Choroid plexus epithelial cell (primary cell): ENCODE measurements around the gene MAP4K4.
"Not testable (repeated sequence)": the region's sequence is repeated elsewhere in the genome, so short reads cannot be mapped to it uniquely, and the experiment has no call there.

Experiments
- DNase-seq: peaks from one replicate; pipeline ENCODE4 v3.0.0-alpha.2; 2010; ENCODE audit warnings: low read depth
- H3K4me3 ChIP-seq: 2 replicates; pipeline ENCODE4 v1.5.1; 2011; ENCODE audit warnings: low read depth, mild to moderate bottlenecking, control low read depth, low read length, moderate library complexity
- TF ChIP-seq, protein P1 (sequence below): conservative IDR thresholded peaks from 2 replicates; pipeline ENCODE4 v1.5.1; 2011; ENCODE audit warnings: low read depth, mild to moderate bottlenecking, control low read depth, inconsistent platforms, low read length, moderate library complexity

Gene MAP4K4

DNA sequence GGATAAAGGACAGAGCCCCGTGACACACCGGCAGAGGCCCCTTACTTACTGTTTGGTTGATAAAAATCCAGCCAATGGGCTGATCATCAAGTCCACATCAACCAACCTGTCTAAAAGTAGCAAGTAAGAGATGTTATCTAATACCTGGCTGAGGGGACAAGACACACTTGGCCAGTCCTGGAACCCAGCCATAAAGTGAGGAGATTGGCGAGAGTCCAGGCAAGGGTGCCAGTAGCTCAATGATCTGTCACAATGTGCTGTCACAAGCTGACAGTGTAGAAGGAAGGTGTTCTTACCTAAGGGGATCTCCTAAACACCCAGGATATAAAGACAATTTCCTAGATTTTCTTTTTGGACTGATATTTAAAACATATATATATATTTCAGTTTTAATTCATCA, 232.5 kb downstream of the MAP4K4 start:
- H3K4me3 ChIP-seq = no peak overlapping the region
- DNase-seq = no peak
- TF ChIP-seq, protein P1, sequence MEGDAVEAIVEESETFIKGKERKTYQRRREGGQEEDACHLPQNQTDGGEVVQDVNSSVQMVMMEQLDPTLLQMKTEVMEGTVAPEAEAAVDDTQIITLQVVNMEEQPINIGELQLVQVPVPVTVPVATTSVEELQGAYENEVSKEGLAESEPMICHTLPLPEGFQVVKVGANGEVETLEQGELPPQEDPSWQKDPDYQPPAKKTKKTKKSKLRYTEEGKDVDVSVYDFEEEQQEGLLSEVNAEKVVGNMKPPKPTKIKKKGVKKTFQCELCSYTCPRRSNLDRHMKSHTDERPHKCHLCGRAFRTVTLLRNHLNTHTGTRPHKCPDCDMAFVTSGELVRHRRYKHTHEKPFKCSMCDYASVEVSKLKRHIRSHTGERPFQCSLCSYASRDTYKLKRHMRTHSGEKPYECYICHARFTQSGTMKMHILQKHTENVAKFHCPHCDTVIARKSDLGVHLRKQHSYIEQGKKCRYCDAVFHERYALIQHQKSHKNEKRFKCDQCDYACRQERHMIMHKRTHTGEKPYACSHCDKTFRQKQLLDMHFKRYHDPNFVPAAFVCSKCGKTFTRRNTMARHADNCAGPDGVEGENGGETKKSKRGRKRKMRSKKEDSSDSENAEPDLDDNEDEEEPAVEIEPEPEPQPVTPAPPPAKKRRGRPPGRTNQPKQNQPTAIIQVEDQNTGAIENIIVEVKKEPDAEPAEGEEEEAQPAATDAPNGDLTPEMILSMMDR = no peak

DNA sequence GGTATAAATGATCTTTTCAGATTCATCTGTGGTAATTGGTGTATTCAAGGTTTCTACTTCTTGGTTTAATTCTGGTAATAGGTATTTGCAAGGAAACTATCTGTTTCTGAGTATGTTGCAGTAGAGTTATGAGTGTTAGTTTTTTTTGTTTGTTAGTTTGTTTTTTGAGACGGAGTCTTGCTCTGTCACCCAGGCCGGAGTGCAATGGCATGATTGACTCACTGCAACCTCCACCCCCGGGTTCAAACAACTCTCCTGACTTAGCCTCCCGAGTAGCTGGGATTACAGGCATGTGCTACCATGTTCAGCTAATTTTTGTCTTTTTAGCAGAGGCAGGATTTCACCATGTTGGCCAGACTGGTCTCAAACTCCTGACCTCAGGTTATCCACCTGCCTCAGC, 233.3 kb downstream of the MAP4K4 start:
- no peak overlapping the region for H3K4me3 ChIP-seq
- TF ChIP-seq, protein P1 = no peak
- DNase-seq = no peak

DNA sequence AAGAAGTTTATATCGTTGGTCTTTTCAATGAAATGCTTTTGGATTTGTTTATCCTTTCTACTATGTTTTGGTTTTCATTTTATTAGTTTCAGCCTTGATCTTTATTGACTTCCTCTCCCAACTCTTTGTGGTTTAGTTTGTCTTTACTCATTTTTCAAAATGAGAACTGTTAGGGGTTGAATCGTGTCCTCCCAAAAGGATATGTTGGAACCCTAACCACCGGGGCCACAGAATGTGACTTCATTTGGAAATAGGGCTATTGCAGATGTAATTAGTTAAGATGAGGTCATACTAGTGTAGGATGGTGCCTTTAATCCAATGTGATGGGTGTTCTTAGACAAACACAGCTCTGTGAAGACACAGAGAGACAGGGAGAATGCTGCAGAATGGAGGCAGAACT, 233.9 kb downstream of the MAP4K4 start:
- no peak for DNase-seq
- TF ChIP-seq, protein P1 = no peak
- H3K4me3 ChIP-seq = no peak overlapping the region

DNA sequence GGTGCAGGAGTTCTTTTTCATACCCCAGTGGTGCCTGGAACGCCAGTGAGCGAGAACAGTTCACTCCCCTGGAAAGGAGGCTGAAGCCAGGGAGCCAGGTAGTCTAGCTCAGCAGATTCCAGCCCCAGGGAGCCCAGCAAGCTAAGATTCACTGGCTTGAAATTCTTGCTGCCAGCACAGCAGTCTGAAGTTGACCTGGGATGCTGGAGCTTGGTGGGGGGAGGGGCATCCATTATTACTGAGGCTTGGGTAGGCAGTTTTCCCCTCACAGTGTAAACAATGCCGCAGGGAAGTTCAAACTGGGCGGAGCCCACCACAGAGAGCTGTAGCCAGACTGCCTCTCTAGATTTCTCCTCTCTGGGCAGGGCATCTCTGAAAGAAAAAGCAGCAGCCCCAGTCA, 238.3 kb downstream of the MAP4K4 start:
- not testable (repeated sequence) for H3K4me3 ChIP-seq, DNase-seq

DNA sequence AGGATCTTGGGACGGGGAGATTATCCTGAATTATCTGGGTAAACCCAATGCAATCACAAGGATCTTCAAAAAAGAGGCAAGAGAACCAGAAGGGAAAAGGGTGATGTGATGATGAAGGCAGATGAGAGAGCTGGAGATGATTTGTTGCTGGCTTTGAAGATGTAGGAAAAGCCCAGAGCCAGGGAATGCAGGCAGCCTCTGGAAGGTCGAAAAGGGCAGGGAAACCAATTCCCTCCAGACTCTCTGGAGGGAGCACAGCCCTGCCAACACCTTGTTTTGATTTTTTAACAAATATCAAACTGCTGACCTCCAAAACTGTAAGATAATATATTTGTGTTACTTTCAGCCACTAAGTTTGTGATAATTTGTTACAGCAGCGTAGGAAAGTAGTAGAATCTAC, 245.3 kb downstream of the MAP4K4 start:
- TF ChIP-seq, protein P1 = no peak
- no peak overlapping the region for H3K4me3 ChIP-seq
- DNase-seq = no peak
